ENCODE measurements around the gene PCDHGB4. TPM values are rescaled to one million over a fixed set of nuclear protein-coding genes. Genes with fewer than 3 reads are reported as not detected.

Gene PCDHGB4
- total and polyA plus RNA-seq, 2 of the 8 experiments (the other 6 are each of a cell fraction or from before 2014, with no cell fraction given), result 8.0 to 9.1 TPM

DNA sequence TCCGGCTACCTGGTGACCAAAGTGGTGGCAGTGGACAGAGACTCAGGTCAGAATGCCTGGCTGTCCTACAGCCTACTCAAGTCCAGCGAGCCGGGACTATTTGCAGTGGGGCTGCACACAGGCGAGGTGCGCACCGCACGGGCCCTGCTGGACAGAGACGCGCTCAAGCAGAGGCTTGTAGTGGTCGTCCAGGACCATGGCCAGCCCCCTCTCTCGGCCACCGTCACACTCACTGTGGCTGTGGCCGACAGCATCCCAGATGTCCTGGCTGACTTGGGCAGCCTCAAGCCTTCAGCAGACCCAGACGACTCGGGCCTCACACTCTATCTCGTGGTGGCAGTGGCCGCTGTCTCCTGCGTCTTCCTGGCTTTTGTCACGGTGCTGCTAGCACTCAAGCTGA lies 30.5 kb upstream of the PCDHGB4 start (continued):
- TF ChIP-seq HDAC2 (IDR thresholded peaks at IDR 0.05; ENCODE audit: borderline replicate concordance in 1 of 2, low read depth in 2 of 2, low read length in 2 of 2) (no peak), SP2 (IDR thresholded peaks at IDR 0.05; ENCODE audit: low read length) (no peak), TBP (IDR thresholded peaks at IDR 0.05; ENCODE audit: low read depth, low read length) (no peak)

Data from H1 (cell line).